NCI-H2081 treated with DMSO at 0.1 percent for 48 hours (cell line): ENCODE results near the gene ERBB4.
A peak's percentile ranks its signal among the peaks of the same experiment; 100 is the strongest.

Experiments
- DNase-seq: peaks from one replicate; lab custom pipeline; 2025; lab: John Stamatoyannopoulos, UW

Gene ERBB4

DNA sequence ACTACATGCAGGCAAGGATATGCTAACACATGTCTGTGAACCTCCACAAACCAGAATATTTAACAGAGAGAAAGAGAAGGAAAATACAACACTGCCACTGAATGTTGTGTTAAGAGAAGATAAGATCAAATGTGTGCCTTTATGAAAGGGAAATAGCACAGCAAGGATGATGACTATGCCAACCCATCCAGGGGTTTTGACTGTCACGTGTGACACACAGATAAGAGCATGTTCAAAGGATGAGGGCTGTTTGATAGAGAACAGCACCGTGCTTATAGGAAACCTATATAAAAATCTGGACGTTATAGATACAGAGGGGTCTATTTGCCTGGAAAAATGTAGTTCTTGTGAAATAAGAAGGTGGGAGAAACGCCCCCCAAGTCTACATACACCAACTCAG is 1070.4 kb downstream of the ERBB4 start:
- DNase-seq, result no peak

DNA sequence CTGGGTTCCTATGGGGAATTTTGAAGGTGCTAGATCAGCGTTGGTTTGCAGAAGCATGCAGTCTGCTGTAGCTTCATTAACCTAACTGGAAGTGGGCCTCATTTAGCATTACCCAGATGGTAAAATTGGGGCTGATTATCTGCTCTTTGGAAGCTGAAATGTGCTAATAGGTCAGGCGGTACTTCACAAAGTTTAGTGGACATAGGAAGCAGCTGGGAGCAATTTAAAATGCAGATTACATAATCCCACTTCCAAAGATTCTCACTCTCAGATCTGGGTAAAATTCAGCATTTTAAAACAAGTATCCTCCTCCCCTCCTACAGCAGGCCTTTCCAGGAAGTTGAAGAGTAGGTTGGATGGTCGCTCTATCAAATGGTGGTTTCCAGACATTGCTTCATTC is 1075.2 kb downstream of the ERBB4 start:
- DNase-seq, result no peak

DNA sequence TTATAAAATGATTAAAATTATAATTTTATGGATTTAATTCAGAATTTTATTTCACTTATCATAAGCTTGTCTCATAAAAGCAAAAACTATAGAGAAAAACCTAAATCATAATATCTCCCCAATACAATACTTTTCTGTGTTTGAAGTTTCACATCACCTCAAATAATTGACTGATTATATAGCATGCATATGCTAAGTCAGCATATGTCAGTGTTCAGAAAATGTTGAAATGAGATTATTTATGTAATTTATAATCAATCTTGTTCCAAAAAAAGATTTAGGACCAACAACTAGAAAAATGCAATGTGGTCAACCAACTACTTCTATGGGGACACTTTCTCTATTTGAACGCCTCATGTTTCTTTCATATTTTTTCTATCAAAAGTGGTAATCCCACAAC is 1079.6 kb downstream of the ERBB4 start:
- no peak for DNase-seq

DNA sequence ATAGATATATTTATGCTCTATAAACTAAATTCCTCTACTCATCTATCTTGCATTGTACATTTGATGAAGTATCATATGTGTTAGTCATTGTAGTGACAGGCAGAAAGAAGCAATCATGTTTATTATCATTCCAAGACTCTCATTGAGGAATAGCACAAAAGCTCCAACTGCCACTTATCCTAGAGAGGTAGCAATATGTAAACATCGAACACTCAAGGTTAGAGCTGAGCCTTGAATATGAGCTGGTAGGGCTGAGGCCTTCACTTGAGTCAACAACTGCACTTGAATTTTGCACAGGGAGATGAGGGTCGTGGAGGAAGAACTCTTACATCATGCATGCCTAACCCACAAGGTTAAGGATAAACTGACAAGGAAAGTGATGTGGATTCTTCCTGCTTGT is 1081.3 kb downstream of the ERBB4 start:
- DNase-seq, result no peak

DNA sequence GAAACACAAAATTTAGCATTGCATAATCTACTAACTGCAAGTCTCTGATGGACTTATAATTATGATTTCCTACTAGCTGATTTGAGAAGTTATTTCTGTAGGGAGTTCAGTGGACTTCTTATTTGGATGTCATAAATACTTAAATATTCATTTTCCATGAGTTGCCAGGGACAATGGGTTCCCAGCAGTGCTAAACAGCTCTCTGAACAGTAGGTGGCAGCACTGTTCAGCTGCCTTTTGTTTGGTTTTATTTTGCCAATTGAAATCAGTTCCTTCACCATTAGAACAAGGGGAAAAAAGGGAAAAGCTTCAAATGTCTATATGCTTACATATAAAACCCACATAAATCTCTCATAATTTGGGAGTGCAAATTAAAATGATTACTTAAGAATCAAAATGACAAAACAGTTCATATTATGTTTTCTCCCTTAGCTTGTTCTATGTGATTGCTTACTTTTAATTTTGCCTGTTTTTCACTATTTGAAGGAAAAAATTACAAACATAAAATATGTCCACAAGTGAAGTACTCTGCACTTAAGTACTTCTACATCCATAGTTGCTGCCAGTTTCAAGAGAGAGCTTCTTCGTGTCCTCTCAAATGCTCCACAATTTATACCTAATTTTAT is 1083.3 kb downstream of the ERBB4 start:
- DNase-seq, result peak; percentile 74

DNA sequence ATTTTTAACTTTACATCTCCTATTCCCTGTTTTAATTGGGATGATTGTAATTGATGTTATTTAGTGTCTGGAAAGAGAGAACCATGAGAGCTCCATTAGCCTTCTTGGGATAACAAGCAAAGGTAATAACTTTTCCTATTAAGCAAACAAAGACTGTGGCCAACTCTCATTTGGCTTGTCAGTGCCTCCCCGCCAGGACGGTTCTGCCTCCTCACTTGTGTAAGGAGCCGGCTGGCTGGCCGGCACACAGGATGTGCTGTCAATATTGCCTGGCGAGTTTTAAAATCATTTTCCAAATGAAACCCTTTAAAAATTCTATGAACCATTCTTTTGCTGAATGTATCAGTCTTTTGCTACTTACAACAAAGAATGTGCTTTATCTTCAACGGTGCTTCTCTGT is 1083.9 kb downstream of the ERBB4 start:
- DNase-seq, result peak; percentile 77

DNA sequence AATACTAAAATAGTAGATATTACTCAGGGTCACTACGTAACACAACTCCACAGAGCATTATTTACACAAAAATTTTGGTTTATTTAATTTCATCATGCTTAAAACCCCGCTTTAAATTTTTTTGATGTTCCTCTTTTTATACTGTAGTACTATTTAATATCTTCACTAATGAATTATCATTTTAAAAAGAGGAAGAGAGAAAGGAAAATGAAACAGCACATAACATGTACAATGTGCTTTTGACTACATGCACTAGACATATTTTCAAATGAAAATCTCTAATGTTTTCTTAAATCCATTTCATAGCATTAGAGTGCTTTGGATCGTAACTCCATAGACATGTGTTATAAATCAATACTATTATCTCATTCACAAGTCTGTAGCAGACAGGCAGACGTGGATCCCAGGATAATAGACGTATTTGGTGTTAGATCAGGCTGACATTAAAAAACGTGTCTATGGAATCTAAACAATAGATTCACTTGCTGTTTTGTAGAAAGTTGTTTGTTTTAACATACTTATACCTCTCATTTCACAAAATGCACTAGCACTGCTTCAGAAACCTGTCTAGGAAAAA is 1085.2 kb downstream of the ERBB4 start:
- DNase-seq, result peak; percentile 23

DNA sequence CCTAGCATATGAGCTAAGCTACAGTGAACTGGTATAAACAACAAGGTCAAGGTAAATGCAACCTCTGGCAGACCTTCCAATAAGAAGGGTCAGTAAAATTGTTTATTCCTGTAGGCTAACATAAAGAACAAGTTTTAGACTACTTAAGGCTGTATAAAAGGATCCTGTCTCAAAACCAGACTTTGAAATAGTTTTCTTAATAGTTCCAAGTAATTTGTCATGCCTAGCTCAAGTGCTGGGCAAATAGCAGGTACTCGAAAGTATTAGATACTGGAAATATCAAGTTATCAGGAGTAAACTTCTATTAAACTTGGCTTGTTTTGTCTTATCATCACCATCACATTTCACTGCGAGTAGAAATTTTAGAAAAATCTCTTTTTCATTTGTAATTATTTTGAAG is 1087.0 kb downstream of the ERBB4 start:
- DNase-seq, result no peak

DNA sequence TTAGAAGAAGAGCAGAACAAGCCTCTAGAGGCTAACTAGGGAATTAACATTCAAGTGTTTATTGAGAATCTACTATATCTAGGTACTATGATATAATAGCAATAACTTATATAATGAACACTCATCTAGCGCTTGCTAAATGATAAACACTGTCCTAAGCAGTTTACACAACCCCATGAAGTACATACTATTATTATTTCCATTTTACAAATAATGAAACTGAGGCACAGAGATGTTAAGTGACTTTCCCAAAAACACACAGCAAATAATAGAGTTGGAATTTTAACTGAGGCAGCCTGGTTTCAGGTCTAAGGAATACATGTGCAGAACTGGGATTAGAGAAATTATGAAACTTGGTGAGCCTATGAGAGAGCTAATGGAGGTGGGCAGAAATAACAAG is 1088.8 kb downstream of the ERBB4 start:
- DNase-seq, result no peak

DNA sequence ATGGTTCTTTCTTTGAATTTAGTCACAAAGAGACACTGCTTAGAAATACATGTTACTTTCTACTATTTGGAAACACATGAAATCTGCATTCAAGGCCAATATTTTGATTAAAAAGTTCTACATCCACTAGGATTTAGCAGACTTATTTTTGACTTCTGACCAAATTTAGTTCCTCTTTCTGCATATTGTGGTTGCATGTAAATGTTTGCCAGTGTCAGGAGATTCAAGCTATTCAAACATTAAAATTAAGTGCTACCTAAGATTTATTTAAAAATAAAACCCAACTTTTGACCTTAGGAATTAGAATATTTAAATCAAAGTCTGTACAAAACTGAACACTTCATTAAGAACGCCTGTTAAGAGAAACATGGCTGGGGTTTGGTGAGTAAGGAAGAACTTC is 1091.1 kb downstream of the ERBB4 start:
- no peak for DNase-seq

DNA sequence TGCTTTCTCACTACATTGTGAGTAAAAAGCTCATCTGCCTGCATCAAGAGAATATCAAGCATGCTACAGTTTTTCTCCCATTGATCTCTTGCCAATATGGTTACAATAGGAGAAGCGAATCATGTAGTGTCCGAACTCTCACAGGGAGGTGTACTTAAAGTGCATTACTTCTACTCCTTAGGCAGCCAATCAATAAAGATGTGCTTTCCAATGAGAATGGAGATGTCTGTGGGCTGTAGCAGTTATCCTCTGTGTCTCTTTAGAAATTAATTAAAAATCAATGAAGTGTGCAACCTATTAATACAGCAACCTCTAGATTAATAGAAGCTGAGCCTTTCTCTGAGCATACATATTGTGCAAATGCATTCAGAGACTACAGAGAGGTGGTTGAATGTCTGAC is 1098.5 kb downstream of the ERBB4 start:
- DNase-seq, result no peak

DNA sequence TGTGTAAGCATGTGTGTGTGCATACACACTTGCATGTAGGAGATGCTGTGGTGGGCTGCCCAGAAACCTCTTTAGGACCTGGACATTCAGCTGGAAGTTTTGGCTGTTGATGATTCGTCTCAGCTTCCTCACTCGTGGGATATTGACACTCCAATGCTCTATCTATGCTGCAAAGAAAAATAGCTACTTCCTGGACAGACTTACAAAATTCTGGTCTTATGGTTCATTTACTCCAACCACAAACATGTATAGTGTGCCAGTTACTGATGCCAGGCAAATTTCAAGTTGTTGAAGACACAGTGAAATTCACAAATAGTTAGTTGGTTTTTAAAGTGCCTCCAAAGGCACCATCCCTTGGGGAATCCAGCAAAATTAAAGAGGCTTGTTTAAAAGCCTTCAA is 1099.6 kb downstream of the ERBB4 start:
- DNase-seq, result no peak

DNA sequence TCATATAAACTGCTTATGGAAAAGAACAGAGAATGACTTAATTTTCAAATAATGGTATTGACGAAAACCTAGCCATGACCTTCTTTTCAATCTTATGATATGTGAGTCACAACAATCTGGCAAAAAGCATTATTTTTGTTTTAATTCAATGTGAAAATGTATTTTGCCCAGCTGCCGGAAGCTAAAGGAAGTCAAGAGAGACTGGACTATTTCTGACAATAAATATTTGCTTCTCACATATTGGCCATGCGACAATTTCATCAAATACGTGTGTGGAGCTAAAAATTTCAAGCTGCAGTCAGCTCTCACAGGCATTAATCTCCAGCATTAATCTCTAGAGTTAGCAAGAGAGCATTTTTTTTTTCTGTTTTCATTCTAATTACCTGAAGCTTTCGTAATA is 1101.2 kb downstream of the ERBB4 start:
- peak; percentile 67 for DNase-seq

DNA sequence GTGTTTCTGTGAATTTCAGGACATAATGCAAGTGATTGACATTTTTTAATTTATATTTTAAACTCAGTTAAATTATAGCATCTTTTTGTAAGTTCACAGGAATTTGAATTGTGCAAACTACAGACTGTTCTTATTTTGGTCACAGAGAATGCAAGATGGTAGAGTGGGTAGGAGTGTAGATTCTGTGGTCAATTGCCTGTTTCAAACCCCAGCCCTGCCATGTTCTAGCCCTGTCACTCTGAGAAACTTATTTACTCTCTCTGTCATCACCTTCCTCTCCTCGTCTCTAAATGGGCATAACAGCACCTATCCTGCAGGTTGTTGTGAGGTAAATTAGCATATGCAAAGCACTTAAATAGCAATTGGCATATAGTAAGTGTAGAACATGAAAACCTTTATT is 1102.4 kb downstream of the ERBB4 start:
- no peak for DNase-seq

DNA sequence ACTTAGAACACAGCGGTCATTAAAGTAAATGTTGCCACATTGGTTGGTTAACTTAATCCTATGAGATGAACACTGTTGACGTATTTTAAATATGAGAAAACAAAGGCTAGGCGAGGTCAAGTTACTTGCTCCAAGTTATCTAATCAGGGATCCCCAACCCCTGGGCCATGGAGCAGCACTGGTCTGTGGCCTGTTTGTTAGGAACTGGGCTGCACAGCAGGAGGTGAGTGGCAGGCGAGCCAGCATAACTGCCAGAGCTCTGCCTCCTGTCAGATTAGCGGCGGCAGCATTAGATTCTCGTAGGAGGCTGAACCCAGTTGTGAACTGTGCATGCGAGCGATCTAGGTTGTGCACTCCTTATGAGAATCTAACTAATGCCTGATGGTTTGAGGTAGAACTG is 1103.3 kb downstream of the ERBB4 start:
- DNase-seq, result no peak

DNA sequence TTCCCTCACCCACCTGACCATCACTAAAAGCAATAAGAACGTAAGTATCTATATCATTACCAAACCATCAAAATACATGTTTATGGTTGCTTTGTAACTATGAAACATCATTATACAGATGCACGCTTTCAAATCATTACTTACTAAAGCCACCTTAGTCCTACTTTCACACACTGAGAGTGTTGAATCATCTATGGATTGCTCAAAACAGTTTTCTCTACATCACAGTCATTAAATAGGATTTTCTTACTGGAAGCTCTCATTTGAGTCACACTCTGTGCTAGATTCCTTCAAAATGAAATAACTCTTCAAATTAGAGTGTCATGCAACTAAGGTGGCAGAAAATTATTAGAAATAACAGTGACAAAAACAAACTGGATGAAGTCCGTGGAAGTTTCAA is 1103.8 kb downstream of the ERBB4 start:
- DNase-seq, result no peak

DNA sequence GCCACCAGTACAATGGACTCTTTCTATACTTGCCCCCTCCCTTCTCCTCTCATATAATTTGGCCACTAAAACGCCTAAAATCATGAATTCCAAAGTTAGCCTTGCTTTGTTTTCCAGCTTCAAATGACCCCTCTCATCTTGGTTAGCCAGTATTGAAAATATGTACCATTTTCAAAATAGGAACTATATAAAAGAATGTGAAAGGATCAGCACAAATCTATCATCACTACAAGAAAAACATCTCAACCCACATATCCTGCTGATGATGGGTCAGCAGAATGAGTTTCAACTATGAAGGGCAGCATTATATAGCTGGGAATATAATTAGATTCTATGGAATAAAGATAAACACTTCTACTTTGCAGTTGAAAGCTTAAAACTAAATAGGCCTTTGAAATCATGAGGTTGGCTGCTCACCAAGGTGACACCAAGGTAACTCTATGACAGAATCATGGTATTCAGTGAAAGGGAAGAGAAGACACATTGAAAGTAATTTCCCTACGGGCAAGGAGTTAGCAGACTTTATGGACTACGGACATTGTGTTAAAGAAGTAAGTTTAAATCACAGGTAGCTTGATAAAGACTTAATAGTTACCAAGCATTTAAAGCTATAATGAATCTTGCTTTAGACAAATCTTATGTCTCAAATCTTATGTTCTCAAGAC is 1109.2 kb downstream of the ERBB4 start:
- DNase-seq, result no peak

DNA sequence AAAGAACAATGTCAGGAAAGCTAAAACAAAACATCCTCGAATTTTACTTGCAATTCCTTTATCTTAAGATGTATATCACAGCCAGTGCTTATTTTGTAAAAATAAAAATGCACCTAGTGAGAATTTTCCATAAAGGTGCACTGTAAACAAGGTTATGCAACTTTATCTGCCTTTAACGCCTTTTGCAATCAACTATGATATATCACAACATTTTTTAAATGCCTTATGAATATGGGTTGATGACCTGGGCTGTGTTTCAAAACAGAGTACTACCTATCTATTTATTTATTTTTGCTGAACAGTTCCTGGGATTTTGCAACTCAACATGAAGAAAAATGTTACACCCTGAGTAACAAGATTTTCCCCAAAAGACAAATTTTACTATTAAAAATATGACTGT is 1112.4 kb downstream of the ERBB4 start:
- DNase-seq, result no peak

DNA sequence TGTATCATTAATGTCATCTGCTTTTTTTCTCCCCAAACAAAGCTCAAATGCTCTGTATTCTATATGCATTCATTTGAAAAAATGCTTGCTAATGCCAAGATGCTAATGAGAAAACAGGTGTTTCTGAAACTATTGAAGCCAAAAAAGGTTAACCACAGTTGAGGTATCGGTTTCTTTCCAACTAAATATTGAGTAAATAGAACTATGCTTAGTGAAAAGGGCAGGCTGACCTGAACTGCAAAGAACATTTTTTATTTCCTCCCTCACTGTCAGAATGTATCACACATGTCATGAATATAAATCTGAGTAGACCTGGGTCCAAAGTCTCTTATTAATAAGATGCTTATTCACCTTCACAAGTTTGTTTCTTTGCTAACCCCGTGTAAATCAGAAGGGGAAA is 1115.6 kb downstream of the ERBB4 start:
- no peak for DNase-seq

DNA sequence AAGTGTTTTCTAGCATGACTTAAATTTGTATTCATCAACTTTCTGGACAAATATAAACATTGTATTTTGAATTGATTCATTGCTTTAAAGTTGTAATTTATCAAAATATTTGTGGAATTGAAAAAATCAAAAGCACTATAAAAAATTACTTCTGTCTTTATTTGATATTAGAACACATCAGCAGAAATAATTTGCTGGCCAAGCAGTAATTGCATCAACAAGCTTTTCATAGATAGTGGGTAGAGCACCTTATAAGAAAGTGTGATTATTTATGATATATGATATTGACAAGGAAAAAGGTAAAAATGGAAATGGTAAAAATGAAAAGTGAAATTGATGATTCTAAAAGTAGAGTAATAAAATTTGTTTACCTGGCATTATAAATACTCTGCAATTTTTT is 1121.1 kb downstream of the ERBB4 start:
- no peak for DNase-seq

DNA sequence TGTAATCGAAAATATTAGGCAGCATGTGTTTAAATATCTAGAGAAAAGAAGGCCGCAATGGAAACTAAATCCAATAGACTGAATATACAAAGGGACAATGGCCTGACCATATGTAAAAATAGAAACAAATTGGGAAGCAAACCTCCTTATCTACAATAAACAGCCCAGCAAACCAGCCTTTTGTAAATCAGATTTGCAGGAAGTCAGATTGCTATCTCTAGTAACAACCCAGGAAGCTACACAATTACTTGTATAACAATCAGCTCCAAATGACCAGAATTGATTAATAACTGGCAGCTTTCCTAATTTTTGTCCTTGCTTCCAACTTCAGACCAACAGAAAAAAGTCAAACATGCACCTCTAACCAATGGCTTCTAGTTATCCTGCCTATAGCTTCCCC is 1122.2 kb downstream of the ERBB4 start:
- no peak for DNase-seq

DNA sequence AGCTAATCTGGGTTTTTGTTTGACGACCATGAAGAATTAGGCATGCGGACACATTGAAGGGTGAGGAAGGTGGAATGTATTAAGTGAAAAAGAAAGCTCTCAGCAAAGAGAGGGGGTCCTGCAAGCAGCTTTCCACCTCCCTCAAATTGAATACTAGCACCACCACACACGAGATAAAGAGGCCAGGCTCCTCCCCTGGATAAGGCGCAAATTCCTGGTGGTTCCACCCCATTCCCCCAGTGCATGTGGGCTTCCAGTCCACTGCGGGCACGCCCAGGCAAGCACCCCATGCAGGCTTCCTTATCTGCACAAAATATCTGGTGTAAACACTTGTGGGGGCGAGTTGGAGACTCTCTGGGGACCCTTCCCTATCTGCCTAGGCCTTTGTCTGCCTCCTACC is 1124.9 kb downstream of the ERBB4 start:
- DNase-seq, result no peak

DNA sequence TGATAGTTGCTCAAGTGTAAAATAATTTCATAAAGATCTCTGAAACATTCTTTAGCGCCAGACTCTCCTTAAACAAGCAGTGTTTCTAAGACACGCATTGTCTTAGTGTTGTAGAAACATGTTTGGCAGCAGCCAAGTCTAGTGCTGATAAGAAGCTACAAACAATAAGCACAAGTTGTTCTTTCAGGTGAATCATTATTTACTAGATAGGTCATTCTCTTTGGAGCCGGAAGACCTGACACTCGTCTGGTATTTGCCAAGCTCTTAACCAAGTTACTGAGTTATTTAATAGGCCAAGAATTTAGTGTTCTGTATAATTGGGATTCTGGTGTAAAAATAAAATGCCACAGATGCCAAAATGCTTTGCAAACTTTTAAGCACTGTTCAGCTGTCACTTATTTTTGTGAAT is 1130.1 kb downstream of the ERBB4 start:
- DNase-seq, result no peak

DNA sequence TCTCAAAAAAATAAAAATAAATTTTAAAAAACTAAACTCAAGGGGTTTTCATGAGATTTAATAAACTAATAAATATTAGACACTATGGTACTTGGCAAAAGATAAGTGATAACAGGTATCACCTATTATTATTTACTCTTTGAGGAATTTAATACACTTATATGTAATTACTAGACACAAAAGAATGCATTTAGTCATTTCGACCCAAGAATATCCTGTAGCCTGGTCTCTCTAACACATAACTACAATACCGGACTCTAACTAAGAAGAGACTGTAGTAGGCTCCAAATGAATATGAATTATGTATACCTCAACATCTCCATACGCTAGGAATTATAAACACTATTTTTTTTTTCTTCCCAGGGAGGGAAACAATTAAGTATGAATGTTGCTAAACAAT is 1131.5 kb downstream of the ERBB4 start:
- DNase-seq, result no peak
